ENCODE results near the gene CPT1C.
"Not testable (repeated sequence)": the region's sequence is repeated elsewhere in the genome, so short reads cannot be mapped to it uniquely, and the experiment has no call there.

CPT1C gene

GRCh38 chr19:49704888-49705642 is 14.1 kb downstream of the CPT1C start:
- DNase-seq (ENCODE audit: low spot score) = no peak

- no peak for DNase-seq (ENCODE audit: low spot score)
These were observed 15.0 kb downstream of the CPT1C start for GRCh38 chr19:49705919-49706318.

- DNase-seq (ENCODE audit: low spot score) = no peak
These were observed 19.5 kb downstream of the CPT1C start for GRCh38 chr19:49710372-49710951.

GRCh38 chr19:49712397-49712859 is 21.5 kb downstream of the CPT1C start:
- no peak for DNase-seq (ENCODE audit: low spot score)

GRCh38 chr19:49713236-49713845 is 22.4 kb downstream of the CPT1C start:
- DNase-seq (ENCODE audit: low spot score) = no peak

GRCh38 chr19:49716154-49716553 is 25.2 kb downstream of the CPT1C start:
- no peak for DNase-seq (ENCODE audit: low spot score)

- DNase-seq (ENCODE audit: low spot score) = no peak
These were observed 27.6 kb downstream of the CPT1C start for GRCh38 chr19:49718511-49718910.

GRCh38 chr19:49718991-49719390 is 28.1 kb downstream of the CPT1C start:
- DNase-seq (ENCODE audit: low spot score) = no peak

- not testable (repeated sequence) for DNase-seq (ENCODE audit: low spot score)
These were observed 28.5 kb downstream of the CPT1C start for GRCh38 chr19:49719420-49719819.

GRCh38 chr19:49727217-49728030 is 36.5 kb downstream of the CPT1C start:
- no peak for DNase-seq (ENCODE audit: low spot score)

- DNase-seq (ENCODE audit: low spot score) = no peak
These were observed 39.2 kb downstream of the CPT1C start for GRCh38 chr19:49730166-49730565.

GRCh38 chr19:49738268-49738667 is 47.4 kb downstream of the CPT1C start:
- DNase-seq (ENCODE audit: low spot score) = no peak

- DNase-seq (ENCODE audit: low spot score) = no peak
These were observed 48.2 kb downstream of the CPT1C start for GRCh38 chr19:49739098-49739497.

GRCh38 chr19:49739933-49740332 is 49.0 kb downstream of the CPT1C start:
- DNase-seq (ENCODE audit: low spot score) = no peak

- no peak for DNase-seq (ENCODE audit: low spot score)
These were observed 50.4 kb downstream of the CPT1C start for GRCh38 chr19:49741210-49741844.

GRCh38 chr19:49744946-49745381 is 54.0 kb downstream of the CPT1C start:
- DNase-seq (ENCODE audit: low spot score) = no peak

GRCh38 chr19:49746206-49746958 is 55.5 kb downstream of the CPT1C start:
- peak; percentile 20 for DNase-seq (ENCODE audit: low spot score)

- no peak for DNase-seq (ENCODE audit: low spot score)
These were observed 58.3 kb downstream of the CPT1C start for GRCh38 chr19:49749055-49749716.

- DNase-seq (ENCODE audit: low spot score) = no peak
These were observed 58.9 kb downstream of the CPT1C start for GRCh38 chr19:49749771-49750170.

GRCh38 chr19:49752701-49753100 is 61.8 kb downstream of the CPT1C start:
- no peak for DNase-seq (ENCODE audit: low spot score)

GRCh38 chr19:49755956-49756355 is 65.0 kb downstream of the CPT1C start:
- no peak for DNase-seq (ENCODE audit: low spot score)
